Mucosa of descending colon (tissue), 3 donors: ENCODE results near the gene ANKRD33. TPM values are rescaled to one million over a fixed set of nuclear protein-coding genes. Genes with fewer than 3 reads are reported as not detected.

Experiments used
- ATAC-seq: fragments of 200-7000 bp; cut with Tn5 transposase; one replicate; pipeline ENCODE4 v1.9.1; 2020; ENCODE audit warnings: mild to moderate bottlenecking, moderate library complexity
- DNase-seq, 3 donors: peaks; one replicate each; pipeline ENCODE4 v3.0.0-alpha.2; 2020
- H3K36me3 ChIP-seq: fragments of 200-600 bp; one replicate; pipeline ENCODE4 v1.8.0; 2021; ENCODE audit warnings: low read depth, mild to moderate bottlenecking
- H3K4me1 ChIP-seq: fragments of 200-600 bp; one replicate; pipeline ENCODE4 v1.8.0; 2021; ENCODE audit warnings: low read depth, mild to moderate bottlenecking
- H3K4me3 ChIP-seq: fragments of 200-600 bp; one replicate; pipeline ENCODE4 v1.8.0; 2021; ENCODE audit warnings: mild to moderate bottlenecking
- H3K9me3 ChIP-seq: fragments of 200-600 bp; one replicate; pipeline ENCODE4 v1.8.0; 2021; ENCODE audit warnings: mild to moderate bottlenecking
- CTCF ChIP-seq: fragments of 200-600 bp; IDR thresholded peaks from one replicate; pipeline ENCODE4 v1.8.0; 2022; ENCODE audit warnings: antibody characterized with exemption, mild to moderate bottlenecking
- intact Hi-C, 2 donors: fragments of 100-400 bp; cut with DNase I in 1 of 2; cut with micrococcal nuclease in 1 of 2; formaldehyde crosslinking; loops; one replicate each; pipeline versions ENCODE4 v1.11.0 to v1.11.1; 2022; cut with DNase I, micrococcal nuclease
- total RNA-seq, 3 donors: library from RNA; stranded (reverse); fragmentation: NEBNext Ultra II Directional in 2 of 3; extraction: Animal tissue kit (Norgen Biotek cat#: 25700) in 2 of 3; gene quantifications; one replicate each; pipeline versions ENCODE4 v1.2.1 to v1.2.4, GENCODE V29; 2021 to 2023
- donor health status: DM: no; HTN: no; CAD: no; lungs with moderate emphysema.
- donor health status: DM: no; HTN: no; CAD: no.
- donor health status: DM: no; HTN: yes; CAD: no.

Gene ANKRD33
- total RNA-seq, 3 donors from 2014 or later = 0.46 TPM; not detected in 2

- no peak for TF ChIP-seq CTCF
- H3K4me1 ChIP-seq = peaks cover 19% of the 10 kb centered on the region
- intact Hi-C loops = no loop called here
- H3K4me3 ChIP-seq = no peak overlapping the region
- no peak for DNase-seq
- no peaks in the 10 kb centered on the region for H3K9me3 ChIP-seq
- no peak for ATAC-seq
- H3K36me3 ChIP-seq = no peaks in the 10 kb centered on the region
Observed at GRCh38 chr12:51915003-51915625, 27.2 kb downstream of the ANKRD33 start.

GRCh38 chr12:51915951-51916350 is 28.0 kb downstream of the ANKRD33 start:
- Histone ChIP-seq H3K9me3 (no peaks in the 10 kb centered on the region), H3K4me1 (peaks cover 13% of the 10 kb centered on the region), H3K4me3 (no peak overlapping the region), H3K36me3 (no peaks in the 10 kb centered on the region)
- no peak for TF ChIP-seq CTCF
- ATAC-seq (no peak), DNase-seq (no peak)
- intact Hi-C loops = no loop called here

- DNase-seq = no peak
- intact Hi-C loops = no loop called here
- no peak for TF ChIP-seq CTCF
- peaks cover 4% of the 10 kb centered on the region for H3K4me1 ChIP-seq
- no peaks in the 10 kb centered on the region for H3K36me3 ChIP-seq
- no peak for ATAC-seq
- no peaks in the 10 kb centered on the region for H3K9me3 ChIP-seq
- H3K4me3 ChIP-seq = no peak overlapping the region
Observed at GRCh38 chr12:51917041-51917590, 29.2 kb downstream of the ANKRD33 start.

GRCh38 chr12:51917746-51918453 is 30.0 kb downstream of the ANKRD33 start:
- DNase-seq (no peak), ATAC-seq (no peak)
- no peaks in the 10 kb centered on the region for H3K9me3 ChIP-seq
- H3K4me3 ChIP-seq = no peak overlapping the region
- no peaks in the 10 kb centered on the region for H3K36me3 ChIP-seq
- no peak for TF ChIP-seq CTCF
- peaks cover 4% of the 10 kb centered on the region for H3K4me1 ChIP-seq
- intact Hi-C loops = no loop called here

GRCh38 chr12:51920046-51920445 is 32.1 kb downstream of the ANKRD33 start:
- DNase-seq (no peak), ATAC-seq (no peak)
- H3K4me1 ChIP-seq = peaks cover 15% of the 10 kb centered on the region
- H3K9me3 ChIP-seq = no peaks in the 10 kb centered on the region
- TF ChIP-seq CTCF = no peak
- no peaks in the 10 kb centered on the region for H3K36me3 ChIP-seq
- intact Hi-C loops = no loop called here
- H3K4me3 ChIP-seq = no peak overlapping the region
